Osteoblast (primary cell): ENCODE results near the gene TMEM39A. TPM values are rescaled to one million over a fixed set of nuclear protein-coding genes. Genes with fewer than 3 reads are reported as not detected.

Experiments
- DNase-seq: peaks from one replicate; pipeline ENCODE4 v3.0.0; 2011; ENCODE audit warnings: low spot score, mixed read lengths; ENCODE audit not compliant: insufficient read length; ENCODE audit errors: missing footprints
- H2AFZ ChIP-seq: 2 replicates; pipeline ENCODE4 v1.6.0; 2011; ENCODE audit warnings: mild to moderate bottlenecking, low read length
- H3K27ac ChIP-seq: 2 replicates; pipeline ENCODE4 v1.5.1; 2011; ENCODE audit warnings: mild to moderate bottlenecking, low read depth, low read length, moderate library complexity
- H3K27me3 ChIP-seq: 2 replicates; pipeline ENCODE4 v1.6.0; 2012; ENCODE audit warnings: mild to moderate bottlenecking, control low read depth, inconsistent platforms, low read length, moderate library complexity; ENCODE audit not compliant: insufficient read depth
- H3K36me3 ChIP-seq: 2 replicates; pipeline ENCODE4 v1.5.1; 2011; ENCODE audit warnings: mild to moderate bottlenecking, low read length, control low read depth, moderate library complexity; ENCODE audit not compliant: insufficient read depth
- H3K4me1 ChIP-seq: 2 replicates; pipeline ENCODE4 v1.5.1; 2011; ENCODE audit warnings: mild to moderate bottlenecking, low read length, control low read depth, moderate library complexity; ENCODE audit not compliant: insufficient read depth
- H3K4me2 ChIP-seq: 2 replicates; pipeline ENCODE4 v1.6.0; 2011; ENCODE audit warnings: mild to moderate bottlenecking, low read length; ENCODE audit not compliant: insufficient read depth
- H3K4me3 ChIP-seq: fragments of 200-600 bp; sonication (generic); 3 replicates; pipeline ENCODE4 v1.5.1; 2012; ENCODE audit warnings: mild to moderate bottlenecking, low read length, inconsistent platforms; ENCODE audit not compliant: insufficient read depth
- H3K79me2 ChIP-seq: 2 replicates; pipeline ENCODE4 v1.6.0; 2012; ENCODE audit warnings: mild to moderate bottlenecking, low read length, control low read depth, inconsistent platforms; ENCODE audit not compliant: insufficient read depth
- H3K9me3 ChIP-seq: 2 replicates; pipeline ENCODE4 v1.5.1; 2011; ENCODE audit warnings: low read depth, low read length, control low read depth
- H4K20me1 ChIP-seq: 2 replicates; pipeline ENCODE4 v1.6.0; 2012; ENCODE audit warnings: mild to moderate bottlenecking, low read length, control low read depth; ENCODE audit not compliant: insufficient read depth
- total RNA-seq: library from RNA; depleted of rRNA; stranded (reverse); fragments of >200 nt; gene quantifications from 2 replicates; pipeline ENCODE4 v1.2.3, GENCODE V29; 2012
- TF ChIP-seq, protein P1 (sequence below): IDR thresholded peaks from 2 replicates; pipeline ENCODE4 v1.5.1; 2011; ENCODE audit warnings: mild to moderate bottlenecking, low read depth, low read length, moderate library complexity; ENCODE audit errors: extremely low read depth

TMEM39A gene
- total RNA-seq, 1 donor: 53.2 TPM

- Histone ChIP-seq H3K4me3 (peak overlapping the region; percentile 100), H3K27ac (peak overlapping the region; percentile 97), H3K36me3 (peaks cover 9% of the 10 kb centered on the region), H3K79me2 (peaks cover 39% of the 10 kb centered on the region), H4K20me1 (no peaks in the 10 kb centered on the region), H3K27me3 (no peaks in the 10 kb centered on the region), H3K4me2 (peak overlapping the region; percentile 88), H2AFZ (peak overlapping the region; percentile 78), H3K9me3 (no peaks in the 10 kb centered on the region), H3K4me1 (peaks cover 25% of the 10 kb centered on the region)
- TF ChIP-seq, protein P1, sequence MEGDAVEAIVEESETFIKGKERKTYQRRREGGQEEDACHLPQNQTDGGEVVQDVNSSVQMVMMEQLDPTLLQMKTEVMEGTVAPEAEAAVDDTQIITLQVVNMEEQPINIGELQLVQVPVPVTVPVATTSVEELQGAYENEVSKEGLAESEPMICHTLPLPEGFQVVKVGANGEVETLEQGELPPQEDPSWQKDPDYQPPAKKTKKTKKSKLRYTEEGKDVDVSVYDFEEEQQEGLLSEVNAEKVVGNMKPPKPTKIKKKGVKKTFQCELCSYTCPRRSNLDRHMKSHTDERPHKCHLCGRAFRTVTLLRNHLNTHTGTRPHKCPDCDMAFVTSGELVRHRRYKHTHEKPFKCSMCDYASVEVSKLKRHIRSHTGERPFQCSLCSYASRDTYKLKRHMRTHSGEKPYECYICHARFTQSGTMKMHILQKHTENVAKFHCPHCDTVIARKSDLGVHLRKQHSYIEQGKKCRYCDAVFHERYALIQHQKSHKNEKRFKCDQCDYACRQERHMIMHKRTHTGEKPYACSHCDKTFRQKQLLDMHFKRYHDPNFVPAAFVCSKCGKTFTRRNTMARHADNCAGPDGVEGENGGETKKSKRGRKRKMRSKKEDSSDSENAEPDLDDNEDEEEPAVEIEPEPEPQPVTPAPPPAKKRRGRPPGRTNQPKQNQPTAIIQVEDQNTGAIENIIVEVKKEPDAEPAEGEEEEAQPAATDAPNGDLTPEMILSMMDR: no peak
- peak; percentile 75 for DNase-seq
These were observed 34.4 kb upstream of the TMEM39A start for GRCh38 chr3:119497820-119498185.

DNA sequence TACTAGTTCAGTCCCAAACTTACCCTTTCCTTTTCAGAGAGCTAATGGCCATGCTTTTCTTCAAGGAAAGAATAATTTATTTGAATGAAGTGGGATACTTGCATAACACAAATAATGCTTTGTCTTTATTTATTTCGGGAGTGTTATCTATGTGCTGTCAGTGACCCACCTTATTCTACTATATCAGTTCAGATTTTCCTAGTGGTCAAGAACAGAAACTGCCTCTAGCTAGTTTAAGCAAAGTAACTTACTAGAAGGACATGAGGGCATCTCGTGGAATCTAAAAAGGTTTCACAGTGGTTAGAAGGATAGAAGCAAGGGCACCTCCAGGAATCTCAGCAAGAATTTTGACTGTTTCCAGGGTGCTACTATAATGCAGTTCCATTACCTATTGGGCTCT lies 31.2 kb upstream of the TMEM39A start:
- peaks cover 12% of the 10 kb centered on the region for H3K36me3 ChIP-seq
- no peak overlapping the region for H3K4me3 ChIP-seq
- no peaks in the 10 kb centered on the region for H3K9me3 ChIP-seq
- TF ChIP-seq, protein P1: peak; percentile 23
- H3K27ac ChIP-seq: no peak overlapping the region
- peaks cover 16% of the 10 kb centered on the region for H3K79me2 ChIP-seq
- no peaks in the 10 kb centered on the region for H4K20me1 ChIP-seq
- no peak for DNase-seq
- H2AFZ ChIP-seq: no peak overlapping the region
- H3K4me2 ChIP-seq: no peak overlapping the region
- H3K27me3 ChIP-seq: no peaks in the 10 kb centered on the region
- peaks cover 11% of the 10 kb centered on the region for H3K4me1 ChIP-seq

- Histone ChIP-seq H3K4me3 (no peak overlapping the region), H3K79me2 (peaks cover 4% of the 10 kb centered on the region), H3K4me1 (peaks cover 6% of the 10 kb centered on the region), H2AFZ (no peak overlapping the region), H3K36me3 (peaks cover 13% of the 10 kb centered on the region), H4K20me1 (no peaks in the 10 kb centered on the region), H3K4me2 (no peak overlapping the region), H3K27me3 (no peaks in the 10 kb centered on the region), H3K27ac (no peak overlapping the region), H3K9me3 (no peaks in the 10 kb centered on the region)
- no peak for DNase-seq
- TF ChIP-seq, protein P1: no peak
These were observed 29.4 kb upstream of the TMEM39A start for GRCh38 chr3:119492810-119493209.

DNA sequence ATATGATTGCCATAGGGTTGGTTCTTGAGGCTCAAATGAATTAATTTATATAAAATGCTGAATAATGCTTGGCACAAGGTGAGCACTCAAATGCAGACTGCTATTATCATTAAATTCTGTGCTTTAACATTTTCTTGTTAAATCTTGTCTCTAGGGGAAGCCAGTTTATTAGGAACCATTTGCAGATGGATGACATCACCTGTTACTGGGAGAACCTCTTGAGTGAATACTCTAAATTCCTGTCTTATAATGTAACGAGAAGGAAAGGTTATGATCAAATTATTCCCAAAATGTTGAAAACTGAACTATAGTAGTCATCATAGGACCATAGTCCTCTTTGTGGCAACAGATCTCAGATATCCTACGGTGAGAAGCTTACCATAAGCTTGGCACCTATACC lies 28.7 kb upstream of the TMEM39A start:
- Histone ChIP-seq H3K27me3 (no peaks in the 10 kb centered on the region), H3K4me1 (peaks cover under 1% of the 10 kb centered on the region), H3K79me2 (peaks cover under 1% of the 10 kb centered on the region), H3K4me3 (no peak overlapping the region), H3K36me3 (peaks cover 17% of the 10 kb centered on the region), H4K20me1 (no peaks in the 10 kb centered on the region), H3K9me3 (no peaks in the 10 kb centered on the region), H2AFZ (no peak overlapping the region), H3K4me2 (no peak overlapping the region), H3K27ac (no peak overlapping the region)
- TF ChIP-seq, protein P1: no peak
- DNase-seq: no peak
